HG02798 (cell line): ENCODE data around the gene RAB8A.
"Not testable (repeated sequence)": the region's sequence is repeated elsewhere in the genome, so short reads cannot be mapped to it uniquely, and the experiment has no call there.

Experiments used
- ATAC-seq: cut with Tn5 transposase; IDR thresholded peaks from one replicate; pipeline ENCODE4 v1.9.1; 2021; ENCODE audit warnings: mild to moderate bottlenecking; ENCODE audit not compliant: unreplicated experiment, poor library complexity

Gene RAB8A

DNA sequence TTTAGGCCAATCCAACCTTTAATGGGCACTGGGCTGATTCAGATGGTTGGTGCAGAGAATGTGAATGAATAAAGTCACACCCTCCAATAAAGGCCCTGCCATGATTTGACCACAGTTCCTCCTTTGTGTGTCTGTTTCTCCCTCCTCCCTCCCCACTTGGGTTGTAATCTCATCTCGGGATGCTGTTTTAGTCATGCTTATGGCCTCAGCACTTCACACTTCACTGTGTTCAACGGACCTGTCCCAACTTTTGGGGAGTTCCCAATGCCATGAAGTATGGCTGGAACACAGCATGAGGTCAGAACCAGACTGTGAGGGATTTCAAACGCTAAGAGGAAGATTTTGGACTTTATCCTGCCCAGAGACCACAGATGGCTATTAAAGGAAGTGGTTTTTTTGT is 5.6 kb upstream of the RAB8A start:
- no peak for ATAC-seq

DNA sequence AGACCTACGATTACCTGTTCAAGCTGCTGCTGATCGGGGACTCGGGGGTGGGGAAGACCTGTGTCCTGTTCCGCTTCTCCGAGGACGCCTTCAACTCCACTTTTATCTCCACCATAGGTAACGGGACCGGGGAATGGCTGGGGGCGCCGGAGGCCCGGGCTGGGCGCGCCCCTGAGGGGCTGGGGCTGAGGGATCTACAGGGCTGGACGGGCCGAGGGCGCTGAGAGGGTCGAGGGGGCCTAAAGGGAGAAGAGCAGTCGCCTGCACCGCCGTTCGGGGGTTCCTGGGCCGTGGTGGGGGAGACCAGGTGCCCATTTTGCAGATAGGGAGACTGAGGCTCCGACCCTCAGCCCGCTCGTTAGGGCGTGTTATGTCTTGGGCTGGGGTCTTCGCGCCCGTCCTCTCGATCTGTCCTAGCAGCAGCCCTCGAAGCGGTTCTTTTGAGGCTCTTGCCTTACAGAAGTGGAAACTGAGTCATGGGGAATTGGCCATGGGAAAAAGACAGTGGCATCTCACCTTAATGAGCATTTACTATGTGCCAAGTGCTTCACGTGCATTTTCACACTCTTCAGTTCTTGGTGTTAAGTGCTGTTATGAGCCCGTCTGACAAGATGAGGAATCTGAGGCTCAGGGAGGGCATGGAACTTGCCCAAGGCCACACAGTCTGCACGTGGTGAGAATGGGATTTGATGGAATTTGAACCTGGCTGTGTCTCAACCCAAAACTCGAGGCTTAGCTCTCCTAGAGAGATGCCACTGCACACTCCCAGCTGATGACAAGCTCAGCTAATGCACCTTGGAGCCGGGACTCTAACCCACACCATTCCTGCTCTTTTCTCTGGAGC is 442 bp downstream of the RAB8A start:
- no peak for ATAC-seq

DNA sequence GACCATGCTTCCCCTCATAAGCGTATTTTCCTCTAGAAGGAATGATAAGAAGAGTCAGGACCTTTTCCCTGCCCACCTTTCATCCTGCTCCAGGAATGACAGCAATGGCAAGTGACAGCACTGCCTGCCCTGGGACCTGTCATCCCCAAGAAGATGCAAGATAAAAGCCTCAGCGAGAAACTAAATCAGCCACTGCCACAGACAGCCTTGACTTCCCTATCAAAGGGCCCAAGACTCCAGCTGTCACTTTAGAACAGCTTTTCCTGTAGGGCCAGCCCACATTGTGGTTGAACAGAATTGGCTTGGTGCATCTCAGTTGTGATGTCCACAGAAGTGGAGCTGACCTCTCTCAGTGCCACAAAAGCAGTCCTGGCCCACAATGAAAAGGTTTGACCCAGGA is 1.1 kb downstream of the RAB8A start:
- no peak for ATAC-seq

DNA sequence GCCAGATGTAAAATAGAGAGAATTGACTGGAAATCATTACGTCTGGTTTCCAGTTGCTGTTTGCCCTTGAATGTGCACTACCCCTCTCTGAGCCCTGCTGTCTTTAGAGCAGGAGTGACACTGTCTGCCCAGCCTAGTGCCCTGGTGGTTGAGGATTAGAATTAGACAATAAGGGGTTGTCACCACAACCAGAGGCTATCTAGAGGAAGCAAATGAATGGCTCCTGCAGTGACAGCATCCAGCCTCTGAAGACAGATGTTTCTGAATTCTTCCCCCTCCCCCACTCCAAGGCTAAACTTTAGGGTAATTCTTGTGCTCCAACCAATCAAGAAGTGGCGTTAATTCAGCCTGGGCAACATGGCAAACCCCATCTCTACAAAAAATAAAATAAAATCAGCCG is 2.0 kb downstream of the RAB8A start:
- no peak for ATAC-seq

DNA sequence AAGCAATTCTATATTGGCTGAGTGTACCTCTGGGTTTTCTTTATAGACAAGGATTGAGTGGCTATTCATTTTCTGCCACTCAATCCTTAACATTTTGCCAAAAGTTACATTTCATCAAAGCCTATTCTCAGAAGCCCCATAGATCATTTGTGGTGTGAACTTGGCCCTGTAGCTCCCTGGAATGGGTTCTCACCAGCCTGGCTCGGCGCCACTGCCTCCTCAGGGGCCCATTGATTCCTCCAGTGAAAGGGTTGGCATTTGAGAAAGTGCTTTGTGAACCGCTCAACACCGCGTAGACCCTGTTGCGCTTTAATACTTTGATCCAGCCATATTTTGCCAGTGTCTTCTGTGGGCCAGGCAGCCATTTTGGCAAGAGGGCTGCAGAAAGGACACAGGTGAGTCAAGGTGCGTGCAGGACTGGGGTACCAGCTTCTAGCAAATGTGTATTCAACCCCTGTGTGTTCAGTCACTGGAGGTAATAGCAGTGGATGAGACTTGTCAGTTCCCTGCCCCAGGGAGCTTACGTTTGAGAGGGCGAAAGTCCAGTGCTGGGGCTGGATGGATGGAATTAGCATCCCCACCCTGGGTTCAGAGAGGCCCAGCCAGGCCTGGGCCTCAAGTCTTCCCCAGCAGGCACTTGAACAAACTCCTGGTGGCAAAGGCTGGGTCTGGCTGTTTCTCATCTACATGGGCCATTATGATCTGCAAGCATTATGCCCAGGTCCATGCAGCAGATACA is 3.8 kb downstream of the RAB8A start:
- no peak for ATAC-seq

DNA sequence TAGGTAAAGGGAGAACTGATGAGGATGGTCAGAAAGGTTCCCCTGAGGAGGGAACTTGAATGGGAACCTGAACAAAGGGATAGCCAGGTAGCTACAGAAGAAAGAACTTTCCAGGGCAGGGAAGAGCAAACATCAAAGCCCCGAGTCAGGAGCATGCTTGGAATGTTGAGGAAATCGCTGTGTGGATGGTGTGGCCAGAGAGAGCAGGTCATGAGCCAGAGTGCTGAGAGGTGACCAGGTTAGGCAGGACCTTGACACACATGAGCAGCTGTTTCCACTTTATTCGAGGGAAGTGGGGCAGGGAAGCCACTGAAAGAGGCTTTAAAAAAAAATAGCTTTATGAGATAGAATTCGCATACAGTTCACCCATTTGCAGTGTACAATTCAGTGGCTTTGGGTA is 4.4 kb downstream of the RAB8A start:
- ATAC-seq: no peak

DNA sequence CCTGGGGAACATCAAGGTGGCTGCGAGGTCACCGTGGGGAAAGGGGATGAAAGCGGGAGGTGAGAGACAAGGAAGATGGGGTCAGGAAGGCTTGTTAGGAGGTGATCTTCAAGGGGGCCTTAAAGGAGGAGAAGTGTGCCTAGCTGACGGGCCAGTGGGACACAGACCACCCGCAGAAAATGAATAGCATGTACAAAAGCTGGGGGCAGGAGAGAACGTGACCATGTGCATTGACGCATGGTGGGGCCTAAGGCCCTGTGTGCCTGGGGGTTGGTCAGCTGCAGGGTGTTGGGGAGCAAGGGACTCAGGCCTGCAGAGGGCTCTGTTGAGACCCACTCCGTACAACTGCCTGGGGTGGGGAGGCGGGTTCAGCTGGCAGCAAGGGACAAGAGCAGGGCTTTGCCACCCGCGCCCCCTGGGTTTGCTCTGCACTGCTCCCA is 5.9 kb downstream of the RAB8A start:
- ATAC-seq: peak; percentile 27

DNA sequence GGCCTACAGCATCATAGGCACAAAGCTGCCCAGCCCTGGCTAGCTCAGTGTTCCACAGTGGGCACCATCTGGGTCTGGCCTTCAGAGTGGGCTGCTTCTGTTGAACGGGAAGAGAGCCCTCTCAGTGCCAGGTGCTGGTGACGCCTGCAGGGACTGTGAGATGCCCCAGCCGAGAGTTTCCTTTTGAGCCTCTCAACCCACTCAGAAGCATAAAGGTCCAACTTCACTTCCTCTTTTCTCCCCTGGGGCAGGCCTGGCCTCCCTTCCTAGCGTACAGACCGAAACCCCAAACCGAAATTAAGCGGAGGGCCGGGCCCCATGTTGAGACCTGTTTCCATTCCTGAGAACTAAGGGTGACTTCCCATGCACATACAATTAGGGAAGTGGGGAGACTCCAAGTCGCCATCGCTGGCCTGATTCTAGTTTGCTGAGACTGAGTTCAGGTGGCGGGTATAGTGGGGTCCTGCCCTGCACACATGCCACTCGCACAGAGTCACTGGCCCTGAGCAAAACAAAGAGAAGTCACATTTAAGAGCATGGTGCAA is 6.9 kb downstream of the RAB8A start:
- ATAC-seq: peak; percentile 76

DNA sequence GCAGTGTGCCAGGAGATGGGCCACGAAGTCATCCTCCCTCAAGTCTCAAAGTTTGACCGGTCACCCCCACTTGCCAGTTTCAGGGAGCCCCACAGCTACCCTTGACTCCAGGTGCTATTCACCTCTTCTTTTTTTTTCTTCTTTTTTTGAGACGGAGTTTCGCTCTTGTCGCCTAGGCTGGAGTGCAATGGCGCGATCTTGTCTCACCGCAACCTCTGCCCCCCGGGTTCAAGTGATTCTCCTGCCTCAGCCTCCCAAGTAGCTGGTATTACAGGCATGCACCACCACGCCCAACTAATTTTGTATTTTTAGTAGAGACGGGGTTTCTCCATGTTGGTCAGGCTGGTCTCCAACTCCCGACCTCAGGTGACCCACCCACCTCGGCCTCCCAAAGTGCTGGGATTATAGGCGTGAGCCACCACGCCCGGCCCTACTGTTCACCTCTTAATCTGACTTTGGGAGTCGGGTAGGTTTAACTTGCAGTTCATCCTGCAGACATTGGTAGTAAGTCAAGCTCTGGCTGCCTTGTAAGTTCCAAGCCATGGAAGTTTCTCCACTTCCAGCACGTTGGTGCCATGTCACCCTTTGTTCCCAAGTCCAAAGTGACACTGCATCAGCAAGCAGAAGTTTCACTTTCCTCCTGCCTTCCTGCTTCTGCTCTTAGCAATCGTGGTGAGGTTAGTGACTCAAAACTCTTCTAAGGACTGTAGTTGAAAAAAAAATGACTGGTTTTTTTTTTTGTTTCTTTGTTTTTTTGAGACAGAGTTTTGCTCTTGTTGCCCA is 7.6 kb downstream of the RAB8A start:
- not testable (repeated sequence) for ATAC-seq

DNA sequence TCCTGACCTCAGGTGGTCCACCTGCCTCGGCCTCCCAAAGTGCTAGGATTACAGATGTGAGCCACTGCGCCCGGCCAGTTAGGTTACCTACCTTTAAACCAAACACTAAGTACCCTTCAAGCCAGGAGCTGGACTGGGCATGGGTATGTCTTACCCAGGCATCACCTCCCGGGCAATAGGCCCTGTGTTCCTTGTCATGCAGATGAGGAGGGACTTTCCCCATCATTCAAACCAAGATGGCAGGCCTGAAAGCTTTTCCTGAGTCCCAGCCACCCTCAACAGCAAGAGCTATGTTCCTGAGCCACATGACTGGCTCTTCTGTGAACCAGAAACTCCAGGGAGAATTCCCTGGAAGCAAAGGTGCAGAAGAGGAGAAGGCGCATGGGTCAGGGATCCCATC is 9.5 kb downstream of the RAB8A start:
- ATAC-seq: no peak

DNA sequence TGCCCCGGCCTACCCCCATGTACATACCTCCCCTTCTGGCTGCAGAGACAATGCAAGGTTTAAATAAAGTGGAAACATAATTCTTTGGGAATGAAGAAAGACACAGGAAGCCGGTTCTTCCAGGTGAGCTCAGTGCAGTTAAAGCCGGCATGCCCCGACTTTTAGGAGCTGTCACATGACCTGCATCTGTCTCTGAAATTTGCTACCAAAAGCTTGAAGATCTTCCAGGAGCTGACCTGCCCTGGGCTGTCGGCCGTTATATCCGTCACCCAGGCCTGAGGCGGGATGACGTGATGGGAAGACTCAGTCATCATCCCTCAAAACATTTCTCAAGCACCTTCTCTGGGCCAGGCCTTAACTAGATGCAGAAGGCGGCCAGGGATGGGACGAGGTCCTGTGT is 10.3 kb downstream of the RAB8A start:
- no peak for ATAC-seq

DNA sequence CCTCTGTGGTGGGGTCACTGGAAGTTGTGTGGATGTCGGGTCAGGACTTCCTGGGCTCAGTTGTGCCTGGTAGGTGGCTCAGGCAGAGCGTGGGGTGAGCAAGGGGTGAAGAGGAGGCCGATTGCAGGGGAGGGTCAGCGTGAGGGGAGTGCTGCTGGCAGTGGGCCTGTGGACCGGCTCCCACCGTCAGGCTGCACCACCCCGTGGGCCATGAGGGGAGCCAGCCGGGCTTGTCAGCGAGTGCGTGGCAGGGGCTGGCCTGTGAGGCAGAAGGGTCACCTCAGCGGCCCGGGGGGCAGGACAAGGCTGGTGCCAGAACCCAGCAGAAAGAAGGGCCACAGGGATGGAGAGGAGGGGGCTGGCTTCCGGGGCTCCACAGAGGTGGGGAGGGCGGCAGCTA is 13.3 kb downstream of the RAB8A start:
- ATAC-seq: no peak

DNA sequence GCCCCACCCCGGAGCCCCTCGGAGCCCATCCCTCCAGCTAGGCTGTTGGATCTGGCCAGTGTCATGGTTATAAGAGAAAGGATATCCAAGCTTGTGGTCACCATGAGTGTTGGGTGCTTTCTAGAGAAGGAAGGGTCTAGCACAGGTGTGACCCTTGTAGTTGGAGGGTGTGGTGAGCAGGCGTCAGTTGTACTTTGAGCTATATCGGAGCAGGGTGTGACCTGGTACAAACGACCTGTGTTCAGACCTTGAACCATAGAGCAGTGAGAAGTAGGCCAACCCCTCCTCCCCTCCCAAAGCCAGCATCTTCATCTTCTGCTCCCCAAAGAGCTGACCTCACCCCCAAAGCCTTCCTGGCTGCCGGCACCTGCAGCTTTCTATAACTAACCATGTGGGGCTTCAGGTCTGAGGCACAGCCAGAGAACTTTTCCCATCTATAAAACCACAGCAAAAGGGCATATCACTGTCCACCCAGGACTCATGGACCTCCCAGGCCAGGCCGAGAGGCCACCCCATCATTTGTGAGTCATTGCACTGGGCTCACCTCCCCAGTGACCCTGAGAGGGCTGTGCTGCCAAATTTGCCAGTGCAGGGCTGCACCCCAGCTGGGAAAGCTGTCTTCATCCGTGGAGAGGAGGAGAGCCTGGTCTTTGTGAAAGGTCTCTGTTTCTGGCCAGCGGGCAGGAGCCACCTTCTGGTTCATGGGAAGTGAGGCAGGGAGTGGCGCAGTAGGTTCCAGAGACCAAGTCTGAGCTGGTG is 14.2 kb downstream of the RAB8A start:
- no peak for ATAC-seq

DNA sequence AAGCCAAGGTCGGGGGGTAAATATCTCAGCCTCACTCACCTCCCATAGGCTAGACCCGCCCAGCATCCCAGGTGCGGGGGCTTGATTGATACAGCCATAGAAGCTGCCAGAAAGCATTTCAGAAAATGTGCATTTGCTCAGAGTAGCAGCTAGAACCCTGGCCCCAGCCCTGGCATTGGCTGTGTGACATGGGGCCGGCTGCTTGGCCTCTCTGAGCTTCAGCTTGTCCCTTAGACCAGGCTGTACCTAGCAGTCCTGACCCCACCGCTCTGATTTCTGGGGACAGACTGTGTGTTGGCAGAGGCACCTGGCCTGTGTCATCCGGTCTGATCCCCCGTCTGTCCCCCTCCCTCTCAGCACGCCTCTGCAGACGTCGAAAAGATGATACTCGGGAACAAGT is 15.4 kb downstream of the RAB8A start:
- no peak for ATAC-seq

DNA sequence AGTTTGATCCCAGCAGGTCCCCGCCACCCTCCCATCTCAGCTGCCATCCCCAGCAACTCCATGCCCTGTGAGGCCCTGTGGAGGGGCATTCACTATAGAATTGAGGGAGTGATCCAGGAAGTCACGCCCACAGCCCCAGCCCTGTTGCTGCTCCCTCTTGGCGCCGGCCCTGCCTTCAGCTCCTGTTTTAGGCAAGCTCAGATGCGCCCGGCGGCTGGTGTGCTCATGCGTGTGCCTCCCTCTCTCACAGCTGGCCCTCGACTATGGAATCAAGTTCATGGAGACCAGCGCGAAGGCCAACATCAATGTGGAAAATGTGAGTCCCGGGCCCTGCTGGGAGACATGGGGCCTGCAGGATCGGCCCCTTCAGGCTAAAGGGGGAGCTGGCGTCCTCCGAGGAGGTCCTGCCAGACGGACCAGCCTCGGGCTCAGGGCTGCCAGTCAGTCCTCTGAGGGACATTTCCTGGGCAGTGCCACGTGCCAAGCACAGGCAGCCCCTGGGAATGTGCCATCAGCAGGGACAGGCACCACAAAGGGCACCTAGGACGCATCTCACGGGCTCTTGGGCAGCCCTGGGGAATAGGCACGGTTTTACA is 16.2 kb downstream of the RAB8A start:
- no peak for ATAC-seq

DNA sequence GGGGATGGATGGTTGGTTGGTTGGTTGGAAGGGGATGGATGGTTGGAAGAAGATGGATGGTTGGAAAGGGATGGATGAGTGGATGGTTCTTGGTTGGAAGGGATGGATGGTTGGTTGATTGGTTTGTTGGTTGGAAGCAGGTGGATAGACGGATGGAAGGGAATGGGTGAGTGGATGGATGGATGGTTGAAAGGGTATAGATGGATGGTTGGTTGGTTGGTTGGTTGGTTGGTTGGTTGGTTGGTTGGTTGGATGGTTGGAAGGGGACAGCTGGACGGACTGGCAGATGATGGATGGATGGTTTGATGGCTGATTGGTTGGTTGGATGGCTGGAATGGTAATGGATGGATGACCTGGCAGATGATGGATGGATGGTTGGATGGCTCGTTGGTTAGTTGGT is 20.0 kb downstream of the RAB8A start:
- ATAC-seq: no peak

DNA sequence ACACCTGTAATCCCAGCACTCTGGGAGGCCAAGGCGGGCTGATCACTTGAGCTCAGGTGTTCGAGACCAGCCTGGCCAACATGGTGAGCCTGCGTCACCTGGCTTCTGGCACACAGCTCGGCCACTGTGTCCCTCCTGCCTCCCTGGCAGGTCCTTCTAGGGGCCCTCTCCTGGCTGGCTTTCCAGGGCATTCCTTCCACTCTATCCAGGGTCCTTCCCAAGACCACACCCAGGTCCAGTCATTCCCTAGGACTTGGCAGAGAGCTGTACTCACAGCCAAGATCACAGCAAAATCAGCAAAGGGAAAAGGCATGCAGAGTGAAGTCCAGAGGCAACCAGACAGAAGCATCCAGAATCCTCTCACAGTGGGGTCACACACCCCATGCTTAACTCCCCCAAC is 22.1 kb downstream of the RAB8A start:
- ATAC-seq: no peak

DNA sequence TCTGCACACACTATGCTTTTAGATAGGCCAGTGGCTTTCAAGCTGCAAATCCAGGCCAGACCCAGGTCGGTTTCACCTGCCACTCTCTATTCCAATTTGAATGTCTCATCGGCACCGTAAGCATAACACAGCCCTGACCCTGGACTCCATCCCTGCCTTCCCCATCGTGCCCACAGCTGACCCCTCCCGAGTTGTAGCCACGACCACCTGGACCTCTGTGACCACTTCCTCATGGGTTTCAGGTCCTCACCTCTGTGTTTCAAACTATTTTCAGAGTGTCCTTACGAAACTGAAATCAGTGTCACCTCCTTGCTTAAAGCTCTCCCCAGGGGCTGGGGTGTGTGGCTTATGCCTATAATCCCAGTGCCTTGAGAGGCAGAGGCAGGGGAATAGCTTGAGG is 22.8 kb downstream of the RAB8A start:
- ATAC-seq: peak; percentile 46

DNA sequence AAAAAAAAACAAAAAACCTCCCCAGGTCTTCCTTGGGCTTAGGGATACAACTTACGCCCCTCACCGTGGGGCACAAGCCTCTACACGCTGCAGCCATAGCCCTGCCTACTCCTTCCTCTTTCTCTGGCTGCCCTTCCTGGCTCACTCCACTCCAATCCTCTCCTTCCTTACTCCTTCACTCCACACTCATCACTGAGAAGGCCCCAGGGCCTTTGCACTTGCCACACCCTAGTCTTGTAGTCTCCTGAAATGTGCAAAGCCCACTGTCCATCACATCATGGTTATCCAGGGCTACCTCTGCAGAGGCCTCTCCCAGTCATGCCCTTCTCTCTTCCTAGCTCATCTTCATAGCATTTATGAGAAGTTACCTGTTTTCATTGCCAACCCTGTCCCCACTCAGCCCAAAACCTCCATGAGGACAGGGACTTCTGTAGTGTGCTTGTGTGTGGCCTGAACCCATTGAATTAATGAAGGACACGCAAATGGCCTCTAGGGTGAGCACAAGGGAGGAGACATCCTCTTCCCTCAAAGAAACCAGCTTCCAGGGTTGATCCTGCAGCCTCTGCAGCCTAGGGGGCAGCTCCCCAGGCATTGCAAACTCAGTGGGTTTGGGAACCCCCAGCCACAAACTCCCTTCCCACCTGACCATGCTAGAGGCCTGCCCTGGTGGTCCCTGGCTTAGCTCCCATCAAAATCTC is 23.9 kb downstream of the RAB8A start:
- ATAC-seq: no peak
